PFSK-1 (cell line): ENCODE data around the gene TUBB1.

ENCODE experiments used
- FOXP2 ChIP-seq: optimal IDR thresholded peaks from 2 replicates; pipeline ENCODE3; 2011; ENCODE audit warnings: borderline replicate concordance, control low read depth, inconsistent platforms; ENCODE audit not compliant: insufficient read depth; ENCODE audit errors: extremely low read length, extremely low read depth
- POLR2AphosphoS5 ChIP-seq: IDR thresholded peaks from 2 replicates; pipeline ENCODE4 v1.6.1; 2012; ENCODE audit warnings: low read depth, mild to moderate bottlenecking, control low read depth, low read length, moderate library complexity
- SIN3A ChIP-seq: IDR thresholded peaks from 2 replicates; pipeline ENCODE4 v1.6.1; 2012; ENCODE audit warnings: mild to moderate bottlenecking, low read length, moderate library complexity, borderline replicate concordance; ENCODE audit not compliant: insufficient read depth
- TAF1 ChIP-seq: IDR thresholded peaks from 2 replicates; pipeline ENCODE4 v1.6.1; 2012; ENCODE audit warnings: low read length, control low read depth, borderline replicate concordance; ENCODE audit not compliant: insufficient read depth
- TF ChIP-seq, protein P1 (sequence below), 2 experiments: IDR thresholded peaks; 2 replicates each; pipeline versions ENCODE4 v1.6.1 to v1.8.0; 2011 to 2012; ENCODE audit warnings: low read depth in 2 of 2, low read length in 2 of 2, control low read depth in 1 of 2, inconsistent platforms in 1 of 2, mild to moderate bottlenecking in 1 of 2, moderate library complexity in 1 of 2; ENCODE audit not compliant: insufficient read depth in 1 of 2

- TF ChIP-seq TAF1: no peak
- TF ChIP-seq SIN3A: no peak
- no peak for TF ChIP-seq POLR2AphosphoS5
- TF ChIP-seq, protein P1, sequence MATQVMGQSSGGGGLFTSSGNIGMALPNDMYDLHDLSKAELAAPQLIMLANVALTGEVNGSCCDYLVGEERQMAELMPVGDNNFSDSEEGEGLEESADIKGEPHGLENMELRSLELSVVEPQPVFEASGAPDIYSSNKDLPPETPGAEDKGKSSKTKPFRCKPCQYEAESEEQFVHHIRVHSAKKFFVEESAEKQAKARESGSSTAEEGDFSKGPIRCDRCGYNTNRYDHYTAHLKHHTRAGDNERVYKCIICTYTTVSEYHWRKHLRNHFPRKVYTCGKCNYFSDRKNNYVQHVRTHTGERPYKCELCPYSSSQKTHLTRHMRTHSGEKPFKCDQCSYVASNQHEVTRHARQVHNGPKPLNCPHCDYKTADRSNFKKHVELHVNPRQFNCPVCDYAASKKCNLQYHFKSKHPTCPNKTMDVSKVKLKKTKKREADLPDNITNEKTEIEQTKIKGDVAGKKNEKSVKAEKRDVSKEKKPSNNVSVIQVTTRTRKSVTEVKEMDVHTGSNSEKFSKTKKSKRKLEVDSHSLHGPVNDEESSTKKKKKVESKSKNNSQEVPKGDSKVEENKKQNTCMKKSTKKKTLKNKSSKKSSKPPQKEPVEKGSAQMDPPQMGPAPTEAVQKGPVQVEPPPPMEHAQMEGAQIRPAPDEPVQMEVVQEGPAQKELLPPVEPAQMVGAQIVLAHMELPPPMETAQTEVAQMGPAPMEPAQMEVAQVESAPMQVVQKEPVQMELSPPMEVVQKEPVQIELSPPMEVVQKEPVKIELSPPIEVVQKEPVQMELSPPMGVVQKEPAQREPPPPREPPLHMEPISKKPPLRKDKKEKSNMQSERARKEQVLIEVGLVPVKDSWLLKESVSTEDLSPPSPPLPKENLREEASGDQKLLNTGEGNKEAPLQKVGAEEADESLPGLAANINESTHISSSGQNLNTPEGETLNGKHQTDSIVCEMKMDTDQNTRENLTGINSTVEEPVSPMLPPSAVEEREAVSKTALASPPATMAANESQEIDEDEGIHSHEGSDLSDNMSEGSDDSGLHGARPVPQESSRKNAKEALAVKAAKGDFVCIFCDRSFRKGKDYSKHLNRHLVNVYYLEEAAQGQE (IDR thresholded peaks at IDR 0.05; ENCODE audit: insufficient read depth in 1 of 2, low read depth in 2 of 2, low read length in 2 of 2): no peak
- TF ChIP-seq FOXP2: no peak
Measured at GRCh38 chr20:59042796-59043631, 23.8 kb downstream of the TUBB1 start.
